K562 (cell line): Measurements from ENCODE around the gene PHETA2. TPM values are rescaled to one million over a fixed set of nuclear protein-coding genes. Genes with fewer than 3 reads are reported as not detected.

ENCODE experiments used
- CUX1 ChIP-seq: fragments of 200-800 bp; sonication (Bioruptor generic); IDR thresholded peaks from 2 replicates; pipeline ENCODE4 v1.6.1; 2016; ENCODE audit warnings: missing genetic modification characterization, missing compliant biosample characterization
- SFPQ ChIP-seq: fragments of 200-400 bp; formaldehyde crosslinking; IDR thresholded peaks from 2 replicates; pipeline ENCODE4 v1.6.1; 2017; ENCODE audit warnings: mild to moderate bottlenecking, low read depth, low read length, moderate library complexity
- SPI1 ChIP-seq: IDR thresholded peaks from 2 replicates; pipeline ENCODE4 v1.6.1; 2011; ENCODE audit warnings: low read depth, low read length, control low read depth, borderline replicate concordance
- polyA plus RNA-seq, 8 experiments: library from polyadenylated mRNA; depleted of rRNA in 4 of 8; stranded (reverse) in 5 of 8; unstranded in 3 of 8; fragments of >200 nt; fragmentation: Nextera tagmentation in 2 of 8; fragmentation: Illumina TruSeq in 1 of 8; extraction: Ambion mirVana in 2 of 8; extraction: Trizol in 1 of 8; gene quantifications; 2 replicates each; pipeline versions ENCODE4 v1.2.1 to v1.2.3, GENCODE V29; 2011 to 2014; ENCODE audit warnings: inconsistent platforms in 1 of 8, missing spikeins in 1 of 8
- total RNA-seq, 7 experiments: library from RNA; depleted of rRNA in 6 of 7; stranded (reverse); fragments of >200 nt in 6 of 7; fragmentation: Illumina TruSeq in 2 of 7; extraction: Trizol in 2 of 7; gene quantifications; 2 replicates each; pipeline versions ENCODE4 v1.2.1 to v1.2.3, GENCODE V29; 2011 to 2021; ENCODE audit warnings: low replicate concordance in 1 of 7
- TF ChIP-seq, protein P1 (sequence below): fragments of 450-650 bp; IDR thresholded peaks from 2 replicates; pipeline ENCODE4 v1.6.1; 2016; ENCODE audit warnings: antibody characterized with exemption
- TF ChIP-seq, protein P2 (sequence below): fragments of 450-650 bp; IDR thresholded peaks from 2 replicates; pipeline ENCODE4 v1.6.1; 2016; ENCODE audit warnings: mild to moderate bottlenecking, moderate library complexity

Gene PHETA2
- total and polyA plus RNA-seq, 9 of the 15 experiments (the other 6 are each of a cell fraction or from before 2014, with no cell fraction given) = 0.07 to 0.22 (median 0.08) TPM; not detected in 5

DNA sequence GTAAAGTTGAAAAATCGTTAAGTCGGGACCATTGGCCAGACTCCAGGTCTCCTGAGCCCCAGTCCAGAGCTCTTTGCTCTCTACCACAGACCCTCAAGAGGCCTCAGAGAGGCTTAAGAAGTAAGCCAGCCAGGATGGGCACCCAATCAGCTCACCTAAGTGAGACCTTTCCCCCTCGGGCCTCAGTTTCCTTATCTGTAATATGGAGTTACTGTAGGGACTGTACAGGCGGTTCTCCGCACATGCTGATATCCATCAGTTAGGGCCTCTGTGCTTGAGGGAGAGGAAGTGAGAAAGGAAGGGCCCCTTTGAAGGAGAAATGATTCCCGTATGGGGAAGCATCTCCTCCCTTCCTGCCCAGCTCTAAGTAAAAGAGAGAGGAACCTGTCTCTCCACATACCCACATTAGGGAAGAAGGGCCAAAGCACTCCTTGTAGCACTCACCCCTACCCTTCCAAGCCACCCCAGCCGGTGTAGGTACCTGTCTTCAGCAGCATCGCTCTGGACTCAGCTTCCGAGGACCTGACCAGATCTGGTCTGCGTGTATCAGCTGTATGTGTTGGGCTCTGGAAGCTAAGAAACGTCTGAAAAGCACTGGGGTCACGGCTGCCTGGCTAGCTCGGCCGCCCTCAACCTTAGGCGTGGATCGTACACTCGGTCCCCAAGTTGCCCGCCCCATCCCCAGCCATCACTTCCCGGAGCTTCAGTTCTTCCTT lies 4.1 kb upstream of the PHETA2 start (continued):
- TF ChIP-seq SPI1 = peak; percentile 81; the same call in 1 of the 2 replicates
- no peak for TF ChIP-seq SFPQ
- TF ChIP-seq, protein P1, sequence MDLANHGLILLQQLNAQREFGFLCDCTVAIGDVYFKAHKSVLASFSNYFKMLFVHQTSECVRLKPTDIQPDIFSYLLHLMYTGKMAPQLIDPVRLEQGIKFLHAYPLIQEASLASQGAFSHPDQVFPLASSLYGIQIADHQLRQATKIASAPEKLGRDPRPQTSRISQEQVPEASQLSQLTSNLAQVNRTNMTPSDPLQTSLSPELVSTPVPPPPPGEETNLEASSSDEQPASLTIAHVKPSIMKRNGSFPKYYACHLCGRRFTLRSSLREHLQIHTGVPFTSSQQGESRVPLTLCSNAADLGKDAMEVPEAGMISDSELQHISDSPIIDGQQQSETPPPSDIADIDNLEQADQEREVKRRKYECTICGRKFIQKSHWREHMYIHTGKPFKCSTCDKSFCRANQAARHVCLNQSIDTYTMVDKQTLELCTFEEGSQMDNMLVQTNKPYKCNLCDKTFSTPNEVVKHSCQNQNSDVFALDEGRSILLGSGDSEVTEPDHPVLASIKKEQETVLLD = no peak
- TF ChIP-seq CUX1 = no peak
- TF ChIP-seq, protein P2, sequence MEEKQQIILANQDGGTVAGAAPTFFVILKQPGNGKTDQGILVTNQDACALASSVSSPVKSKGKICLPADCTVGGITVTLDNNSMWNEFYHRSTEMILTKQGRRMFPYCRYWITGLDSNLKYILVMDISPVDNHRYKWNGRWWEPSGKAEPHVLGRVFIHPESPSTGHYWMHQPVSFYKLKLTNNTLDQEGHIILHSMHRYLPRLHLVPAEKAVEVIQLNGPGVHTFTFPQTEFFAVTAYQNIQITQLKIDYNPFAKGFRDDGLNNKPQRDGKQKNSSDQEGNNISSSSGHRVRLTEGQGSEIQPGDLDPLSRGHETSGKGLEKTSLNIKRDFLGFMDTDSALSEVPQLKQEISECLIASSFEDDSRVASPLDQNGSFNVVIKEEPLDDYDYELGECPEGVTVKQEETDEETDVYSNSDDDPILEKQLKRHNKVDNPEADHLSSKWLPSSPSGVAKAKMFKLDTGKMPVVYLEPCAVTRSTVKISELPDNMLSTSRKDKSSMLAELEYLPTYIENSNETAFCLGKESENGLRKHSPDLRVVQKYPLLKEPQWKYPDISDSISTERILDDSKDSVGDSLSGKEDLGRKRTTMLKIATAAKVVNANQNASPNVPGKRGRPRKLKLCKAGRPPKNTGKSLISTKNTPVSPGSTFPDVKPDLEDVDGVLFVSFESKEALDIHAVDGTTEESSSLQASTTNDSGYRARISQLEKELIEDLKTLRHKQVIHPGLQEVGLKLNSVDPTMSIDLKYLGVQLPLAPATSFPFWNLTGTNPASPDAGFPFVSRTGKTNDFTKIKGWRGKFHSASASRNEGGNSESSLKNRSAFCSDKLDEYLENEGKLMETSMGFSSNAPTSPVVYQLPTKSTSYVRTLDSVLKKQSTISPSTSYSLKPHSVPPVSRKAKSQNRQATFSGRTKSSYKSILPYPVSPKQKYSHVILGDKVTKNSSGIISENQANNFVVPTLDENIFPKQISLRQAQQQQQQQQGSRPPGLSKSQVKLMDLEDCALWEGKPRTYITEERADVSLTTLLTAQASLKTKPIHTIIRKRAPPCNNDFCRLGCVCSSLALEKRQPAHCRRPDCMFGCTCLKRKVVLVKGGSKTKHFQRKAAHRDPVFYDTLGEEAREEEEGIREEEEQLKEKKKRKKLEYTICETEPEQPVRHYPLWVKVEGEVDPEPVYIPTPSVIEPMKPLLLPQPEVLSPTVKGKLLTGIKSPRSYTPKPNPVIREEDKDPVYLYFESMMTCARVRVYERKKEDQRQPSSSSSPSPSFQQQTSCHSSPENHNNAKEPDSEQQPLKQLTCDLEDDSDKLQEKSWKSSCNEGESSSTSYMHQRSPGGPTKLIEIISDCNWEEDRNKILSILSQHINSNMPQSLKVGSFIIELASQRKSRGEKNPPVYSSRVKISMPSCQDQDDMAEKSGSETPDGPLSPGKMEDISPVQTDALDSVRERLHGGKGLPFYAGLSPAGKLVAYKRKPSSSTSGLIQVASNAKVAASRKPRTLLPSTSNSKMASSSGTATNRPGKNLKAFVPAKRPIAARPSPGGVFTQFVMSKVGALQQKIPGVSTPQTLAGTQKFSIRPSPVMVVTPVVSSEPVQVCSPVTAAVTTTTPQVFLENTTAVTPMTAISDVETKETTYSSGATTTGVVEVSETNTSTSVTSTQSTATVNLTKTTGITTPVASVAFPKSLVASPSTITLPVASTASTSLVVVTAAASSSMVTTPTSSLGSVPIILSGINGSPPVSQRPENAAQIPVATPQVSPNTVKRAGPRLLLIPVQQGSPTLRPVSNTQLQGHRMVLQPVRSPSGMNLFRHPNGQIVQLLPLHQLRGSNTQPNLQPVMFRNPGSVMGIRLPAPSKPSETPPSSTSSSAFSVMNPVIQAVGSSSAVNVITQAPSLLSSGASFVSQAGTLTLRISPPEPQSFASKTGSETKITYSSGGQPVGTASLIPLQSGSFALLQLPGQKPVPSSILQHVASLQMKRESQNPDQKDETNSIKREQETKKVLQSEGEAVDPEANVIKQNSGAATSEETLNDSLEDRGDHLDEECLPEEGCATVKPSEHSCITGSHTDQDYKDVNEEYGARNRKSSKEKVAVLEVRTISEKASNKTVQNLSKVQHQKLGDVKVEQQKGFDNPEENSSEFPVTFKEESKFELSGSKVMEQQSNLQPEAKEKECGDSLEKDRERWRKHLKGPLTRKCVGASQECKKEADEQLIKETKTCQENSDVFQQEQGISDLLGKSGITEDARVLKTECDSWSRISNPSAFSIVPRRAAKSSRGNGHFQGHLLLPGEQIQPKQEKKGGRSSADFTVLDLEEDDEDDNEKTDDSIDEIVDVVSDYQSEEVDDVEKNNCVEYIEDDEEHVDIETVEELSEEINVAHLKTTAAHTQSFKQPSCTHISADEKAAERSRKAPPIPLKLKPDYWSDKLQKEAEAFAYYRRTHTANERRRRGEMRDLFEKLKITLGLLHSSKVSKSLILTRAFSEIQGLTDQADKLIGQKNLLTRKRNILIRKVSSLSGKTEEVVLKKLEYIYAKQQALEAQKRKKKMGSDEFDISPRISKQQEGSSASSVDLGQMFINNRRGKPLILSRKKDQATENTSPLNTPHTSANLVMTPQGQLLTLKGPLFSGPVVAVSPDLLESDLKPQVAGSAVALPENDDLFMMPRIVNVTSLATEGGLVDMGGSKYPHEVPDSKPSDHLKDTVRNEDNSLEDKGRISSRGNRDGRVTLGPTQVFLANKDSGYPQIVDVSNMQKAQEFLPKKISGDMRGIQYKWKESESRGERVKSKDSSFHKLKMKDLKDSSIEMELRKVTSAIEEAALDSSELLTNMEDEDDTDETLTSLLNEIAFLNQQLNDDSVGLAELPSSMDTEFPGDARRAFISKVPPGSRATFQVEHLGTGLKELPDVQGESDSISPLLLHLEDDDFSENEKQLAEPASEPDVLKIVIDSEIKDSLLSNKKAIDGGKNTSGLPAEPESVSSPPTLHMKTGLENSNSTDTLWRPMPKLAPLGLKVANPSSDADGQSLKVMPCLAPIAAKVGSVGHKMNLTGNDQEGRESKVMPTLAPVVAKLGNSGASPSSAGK = no peak; the same call in 1 of the 2 replicates
